Peyer's patch (tissue), 4 donors: ENCODE results near the gene PCCB.

ENCODE experiments used
- CTCF ChIP-seq, 6 experiments: fragments of 450-650 bp in 4 of 6; fragments of 200-600 bp in 2 of 6; sonication (generic) in 1 of 6; IDR thresholded peaks; one replicate each; pipeline ENCODE4 v1.5.1; 2017 to 2019; ENCODE audit warnings: antibody characterized with exemption in 6 of 6, mild to moderate bottlenecking in 3 of 6, moderate library complexity in 1 of 6
- POLR2A ChIP-seq, 2 donors: fragments of 450-650 bp; IDR thresholded peaks; one replicate each; pipeline ENCODE4 v1.5.1; 2017; ENCODE audit warnings: antibody characterized with exemption in 2 of 2, mild to moderate bottlenecking in 2 of 2, moderate library complexity in 2 of 2

- TF ChIP-seq CTCF (IDR thresholded peaks at IDR 0.05), result no peak
- no peak for TF ChIP-seq POLR2A (IDR thresholded peaks at IDR 0.05)
These were observed 61.1 kb downstream of the PCCB start for GRCh38 chr3:136311261-136311660.
